Stimulated activated naive B cell treated with anti-CD40 and anti-IgM and Interleukin-4, amounts not matched to agents 10 μg/mL and 1 μg/mL and 100 μg/mL, for 72 hours (primary cell): ENCODE results near the gene FAP.

Experiments used
- ATAC-seq, 2 donors: fragments of 150-1000 bp; cut with Tn5 transposase; replicated peaks; 2 replicates each; pipeline ENCODE4 v1.10.0; 2021; ENCODE audit warnings: moderate library complexity in 1 of 2
- DNase-seq: peaks from one replicate; pipeline ENCODE4 v3.0.0; 2021
- H3K27ac Mint-ChIP-seq: one replicate; pipeline ENCODE4 v1.8.0; 2022; ENCODE audit warnings: mild to moderate bottlenecking, mixed read lengths
- H3K27me3 Mint-ChIP-seq, 2 donors: one replicate each; pipeline ENCODE4 v1.8.0; 2022; ENCODE audit warnings: mixed read lengths in 2 of 2
- H3K36me3 Mint-ChIP-seq, 2 donors: one replicate each; pipeline ENCODE4 v1.8.0; 2022; ENCODE audit warnings: mixed read lengths in 2 of 2, mild to moderate bottlenecking in 1 of 2
- H3K4me1 Mint-ChIP-seq, 2 donors: one replicate each; pipeline ENCODE4 v1.8.0; 2022; ENCODE audit warnings: mixed read lengths in 2 of 2, mild to moderate bottlenecking in 1 of 2
- H3K4me3 Mint-ChIP-seq, 2 donors: one replicate each; pipeline ENCODE4 v1.8.0; 2022; ENCODE audit warnings: mild to moderate bottlenecking in 2 of 2, mixed read lengths in 2 of 2, moderate library complexity in 1 of 2
- H3K9me3 Mint-ChIP-seq, 2 donors: one replicate each; pipeline ENCODE4 v1.8.0; 2022; ENCODE audit warnings: mixed read lengths in 2 of 2, mild to moderate bottlenecking in 1 of 2

The FAP gene

GRCh38 chr2:162226836-162227235 lies 16.4 kb downstream of the FAP start:
- Mint-ChIP-seq H3K27ac (no peak overlapping the region), H3K4me3 (no peak overlapping the region)
- no peak for ATAC-seq

GRCh38 chr2:162221064-162221463 lies 22.2 kb downstream of the FAP start:
- peak; percentile 66 to 68 for ATAC-seq
- Mint-ChIP-seq H3K36me3 (no peaks in the 10 kb centered on the region), H3K4me3 (no peak overlapping the region), H3K27ac (no peak overlapping the region), H3K4me1 (peaks cover 0 to 6% of the 10 kb centered on the region in 2 donors), H3K27me3 (peaks cover 14 to 17% of the 10 kb centered on the region in 2 donors), H3K9me3 (no peaks in the 10 kb centered on the region)
- peak; percentile 29 for DNase-seq

More at GRCh38 chr2:162226836-162227235, 16.4 kb downstream of the FAP start:
- H3K36me3 Mint-ChIP-seq, result no peaks in the 10 kb centered on the region
- no peaks in the 10 kb centered on the region for H3K4me1 Mint-ChIP-seq
- no peaks in the 10 kb centered on the region for H3K9me3 Mint-ChIP-seq
- no peak for DNase-seq
- H3K27me3 Mint-ChIP-seq, result peaks cover 10 to 12% of the 10 kb centered on the region in 2 donors

DNA sequence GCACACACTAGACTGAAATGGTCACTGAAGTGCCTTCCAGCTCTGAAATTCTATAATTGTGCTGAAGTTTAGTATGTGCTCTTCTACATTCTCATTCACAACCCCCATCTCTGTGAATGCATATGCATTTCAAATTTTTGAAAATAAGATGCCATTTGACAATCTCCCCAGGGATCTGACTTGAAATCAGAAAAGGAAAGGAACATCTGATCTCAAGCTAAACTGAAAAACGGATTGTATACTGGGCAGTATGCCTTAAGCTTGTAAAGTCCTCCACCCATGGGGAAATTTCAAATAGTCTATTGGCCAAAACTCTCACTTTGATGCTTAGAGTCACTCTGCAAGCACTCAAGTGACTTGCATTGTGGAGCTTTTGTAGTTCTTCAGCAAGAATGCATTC lies 22.9 kb downstream of the FAP start:
- ATAC-seq (no peak), DNase-seq (no peak)
- Mint-ChIP-seq H3K27ac (no peak overlapping the region), H3K4me1 (peaks cover 0 to 6% of the 10 kb centered on the region in 2 donors), H3K9me3 (no peaks in the 10 kb centered on the region), H3K27me3 (peaks cover 14 to 17% of the 10 kb centered on the region in 2 donors), H3K36me3 (no peaks in the 10 kb centered on the region), H3K4me3 (no peak overlapping the region)

GRCh38 chr2:162219426-162219825 lies 23.8 kb downstream of the FAP start:
- DNase-seq, result no peak
- H3K27me3 Mint-ChIP-seq, result peaks cover 14 to 17% of the 10 kb centered on the region in 2 donors
- ATAC-seq, result no peak
- peaks cover 0 to 6% of the 10 kb centered on the region in 2 donors for H3K4me1 Mint-ChIP-seq
- no peak overlapping the region for H3K27ac Mint-ChIP-seq
- no peaks in the 10 kb centered on the region for H3K9me3 Mint-ChIP-seq
- no peaks in the 10 kb centered on the region for H3K36me3 Mint-ChIP-seq
- no peak overlapping the region for H3K4me3 Mint-ChIP-seq

GRCh38 chr2:162217598-162217997 lies 25.6 kb downstream of the FAP start:
- ATAC-seq, result no peak
- DNase-seq, result no peak
- Mint-ChIP-seq H3K4me3 (no peak overlapping the region), H3K27me3 (peaks cover 14 to 17% of the 10 kb centered on the region in 2 donors), H3K27ac (no peak overlapping the region), H3K9me3 (no peaks in the 10 kb centered on the region), H3K36me3 (no peaks in the 10 kb centered on the region), H3K4me1 (peaks cover 0 to 6% of the 10 kb centered on the region in 2 donors)

DNA sequence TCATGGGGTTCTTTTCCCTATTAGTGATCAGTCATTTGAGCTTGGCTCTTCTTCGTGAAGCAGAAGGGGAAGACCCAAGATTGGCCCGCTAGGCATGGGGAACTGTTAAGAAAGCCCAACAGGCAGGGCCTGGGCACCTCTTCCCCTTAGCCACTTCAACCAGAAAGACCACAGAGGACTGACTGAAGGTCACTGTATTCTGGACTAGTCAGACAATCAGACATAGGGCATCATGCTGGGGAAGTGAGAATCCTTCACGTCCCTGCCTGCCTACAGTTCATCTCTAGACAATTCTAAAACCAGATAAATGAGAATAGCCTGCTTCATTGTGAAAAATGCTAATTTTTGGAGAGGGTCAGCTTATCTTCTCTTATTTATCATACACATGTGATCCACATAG lies 28.1 kb downstream of the FAP start:
- Mint-ChIP-seq H3K9me3 (no peaks in the 10 kb centered on the region), H3K4me1 (no peaks in the 10 kb centered on the region), H3K27me3 (peaks cover 6 to 9% of the 10 kb centered on the region in 2 donors), H3K4me3 (no peak overlapping the region), H3K36me3 (no peaks in the 10 kb centered on the region), H3K27ac (no peak overlapping the region)
- peak; percentile 32 for DNase-seq
- peak; percentile 97 to 99 for ATAC-seq

DNA sequence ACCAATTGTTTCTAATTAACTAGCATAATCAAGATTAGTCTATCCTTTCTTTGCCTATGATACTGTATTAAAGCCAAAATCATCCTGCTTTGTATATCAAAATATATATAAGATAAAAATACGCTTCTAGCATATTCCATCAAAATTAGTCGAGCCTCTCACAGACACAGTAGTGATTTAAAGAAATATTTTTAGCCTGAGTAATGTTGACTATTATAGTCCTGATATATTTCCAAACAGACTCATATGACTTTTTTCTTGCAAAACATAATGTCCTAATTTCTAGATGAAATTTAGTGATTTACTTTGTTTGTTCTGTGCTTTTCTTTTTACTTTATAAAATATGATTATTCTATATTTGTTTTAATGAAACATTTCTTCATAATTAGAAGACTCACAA lies 30.9 kb downstream of the FAP start:
- DNase-seq (no peak), ATAC-seq (no peak)
- Mint-ChIP-seq H3K4me3 (no peak overlapping the region), H3K27ac (no peak overlapping the region), H3K9me3 (no peaks in the 10 kb centered on the region), H3K36me3 (no peaks in the 10 kb centered on the region), H3K27me3 (peaks cover 0 to 8% of the 10 kb centered on the region in 2 donors), H3K4me1 (no peaks in the 10 kb centered on the region)

DNA sequence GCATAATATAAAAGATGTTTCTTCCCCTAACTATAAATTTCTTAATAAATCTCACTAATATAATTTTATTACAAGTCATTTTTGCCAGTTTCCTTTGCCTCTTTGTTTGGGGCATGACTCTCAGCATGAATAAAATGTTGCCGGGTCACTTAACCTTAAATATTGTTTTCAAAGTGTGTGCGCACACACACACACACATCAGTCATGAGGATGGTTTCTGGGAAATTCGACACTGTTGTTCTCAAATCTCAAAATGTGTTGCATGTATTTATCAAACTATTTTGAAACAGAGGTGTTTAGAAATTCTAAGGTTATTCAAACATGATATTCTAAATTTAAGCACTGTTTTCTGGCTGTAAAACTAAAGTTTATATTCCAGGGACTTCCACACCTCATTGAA lies 31.5 kb downstream of the FAP start:
- H3K4me3 Mint-ChIP-seq, result no peak overlapping the region
- no peaks in the 10 kb centered on the region for H3K4me1 Mint-ChIP-seq
- no peaks in the 10 kb centered on the region for H3K36me3 Mint-ChIP-seq
- ATAC-seq (no peak), DNase-seq (no peak)
- H3K27ac Mint-ChIP-seq, result no peak overlapping the region
- H3K9me3 Mint-ChIP-seq, result no peaks in the 10 kb centered on the region
- peaks cover 0 to 1% of the 10 kb centered on the region in 2 donors for H3K27me3 Mint-ChIP-seq

DNA sequence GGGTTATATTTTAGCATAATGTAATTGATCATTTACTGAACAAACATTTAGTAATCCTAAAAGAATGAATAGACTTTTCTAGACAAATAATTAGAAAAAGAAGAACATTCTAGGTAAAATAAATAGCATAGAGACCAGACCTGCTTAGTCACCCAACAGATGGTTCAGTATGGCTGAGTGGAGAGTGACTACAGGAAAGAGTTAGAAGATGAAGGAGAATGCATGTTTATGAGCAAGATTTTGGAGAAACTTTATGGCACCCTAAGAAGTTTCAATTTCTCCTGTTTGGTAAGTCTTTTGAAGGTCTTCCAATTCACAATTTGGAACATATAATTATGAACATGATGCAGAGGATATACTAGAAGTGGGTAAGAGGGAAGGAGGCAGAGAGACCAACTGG lies 32.9 kb downstream of the FAP start:
- H3K4me1 Mint-ChIP-seq, result no peaks in the 10 kb centered on the region
- H3K27ac Mint-ChIP-seq, result no peak overlapping the region
- H3K4me3 Mint-ChIP-seq, result no peak overlapping the region
- H3K9me3 Mint-ChIP-seq, result no peaks in the 10 kb centered on the region
- DNase-seq, result no peak
- H3K27me3 Mint-ChIP-seq, result no peaks in the 10 kb centered on the region
- ATAC-seq, result no peak
- H3K36me3 Mint-ChIP-seq, result no peaks in the 10 kb centered on the region

DNA sequence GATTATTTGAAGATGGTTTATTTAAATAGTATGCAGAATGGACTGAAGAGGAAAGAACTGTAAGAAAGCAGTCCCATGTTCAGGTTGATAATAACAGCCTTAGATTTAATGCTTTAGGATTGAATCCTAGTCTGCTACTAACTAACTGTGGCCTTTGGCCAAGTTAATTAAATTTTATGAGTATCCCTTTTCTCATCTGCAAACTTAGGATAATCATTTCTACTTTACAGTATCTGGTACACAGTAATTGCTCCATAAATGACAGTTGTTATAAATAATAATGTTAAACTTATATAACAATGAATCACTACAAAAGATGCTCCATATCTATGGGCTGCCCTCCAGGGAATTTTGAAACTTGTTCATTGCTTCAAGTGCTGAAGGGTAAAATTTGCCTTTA lies 41.0 kb downstream of the FAP start:
- Mint-ChIP-seq H3K27ac (no peak overlapping the region), H3K4me1 (no peaks in the 10 kb centered on the region), H3K4me3 (no peak overlapping the region), H3K9me3 (no peaks in the 10 kb centered on the region), H3K27me3 (peaks cover 6 to 15% of the 10 kb centered on the region in 2 donors), H3K36me3 (no peaks in the 10 kb centered on the region)
- DNase-seq (no peak), ATAC-seq (no peak)

DNA sequence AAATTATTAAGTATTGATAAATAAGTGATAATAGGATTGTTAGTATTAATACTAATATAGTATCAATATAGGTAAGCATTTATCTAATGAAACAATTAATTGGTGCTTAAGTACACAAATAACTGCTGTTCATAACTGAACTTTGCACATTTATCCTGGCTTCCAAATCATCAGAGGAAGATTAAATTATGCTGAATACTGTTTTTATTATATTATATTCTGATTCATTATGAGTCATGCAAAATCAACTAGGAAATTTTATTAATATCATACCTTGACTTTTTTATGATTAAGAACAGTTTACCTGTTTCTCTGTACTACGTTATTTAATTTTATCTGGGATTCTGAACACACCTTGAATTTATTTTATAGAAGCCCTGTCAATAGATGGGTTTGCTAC lies 42.6 kb downstream of the FAP start:
- Mint-ChIP-seq H3K27ac (no peak overlapping the region), H3K4me3 (no peak overlapping the region), H3K27me3 (peaks cover 6 to 16% of the 10 kb centered on the region in 2 donors), H3K36me3 (no peaks in the 10 kb centered on the region), H3K4me1 (no peaks in the 10 kb centered on the region), H3K9me3 (no peaks in the 10 kb centered on the region)
- ATAC-seq (no peak), DNase-seq (no peak)

DNA sequence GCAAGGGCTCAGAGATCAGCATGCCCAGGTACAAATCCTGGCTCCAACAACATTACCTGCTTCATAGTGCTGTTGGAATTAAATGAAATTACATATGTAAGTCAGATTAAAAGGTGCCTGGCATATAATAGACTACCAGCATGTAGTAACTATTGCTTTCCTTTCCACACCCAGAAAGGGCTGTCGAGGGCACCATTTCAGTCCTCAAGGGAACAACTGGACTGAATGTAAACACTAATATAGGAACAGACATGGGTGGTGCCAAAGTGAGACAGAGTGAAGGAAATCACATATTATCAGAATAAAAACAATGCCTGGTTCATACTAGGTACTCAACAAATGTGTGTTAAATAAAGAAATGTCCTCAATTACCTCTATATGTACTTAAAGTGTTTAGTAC lies 43.3 kb downstream of the FAP start:
- no peak overlapping the region for H3K4me3 Mint-ChIP-seq
- H3K27ac Mint-ChIP-seq, result no peak overlapping the region
- ATAC-seq, result no peak
- H3K4me1 Mint-ChIP-seq, result no peaks in the 10 kb centered on the region
- peaks cover 6 to 23% of the 10 kb centered on the region in 2 donors for H3K27me3 Mint-ChIP-seq
- no peaks in the 10 kb centered on the region for H3K36me3 Mint-ChIP-seq
- no peaks in the 10 kb centered on the region for H3K9me3 Mint-ChIP-seq
- no peak for DNase-seq

DNA sequence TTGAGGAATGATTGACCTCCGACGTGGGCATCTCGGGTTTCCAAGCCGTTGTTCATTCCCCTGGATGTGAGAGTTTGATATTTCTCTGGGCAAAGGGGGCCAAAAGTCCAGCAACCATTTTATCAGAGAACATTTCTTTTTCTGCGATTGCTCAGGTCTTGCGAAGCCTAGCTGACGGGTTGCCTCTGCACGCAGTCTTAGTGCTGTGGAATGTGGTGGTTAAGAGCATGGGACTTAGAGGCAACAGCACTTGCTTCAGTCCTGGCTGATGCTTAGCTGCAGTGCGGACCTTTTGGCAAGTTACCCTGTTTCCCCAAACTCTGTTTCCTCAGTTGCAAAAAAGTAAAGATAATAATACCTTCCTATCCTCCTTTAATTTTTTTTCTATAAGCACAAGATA lies 45.0 kb downstream of the FAP start:
- Mint-ChIP-seq H3K27ac (no peak overlapping the region), H3K4me3 (no peak overlapping the region), H3K27me3 (peaks cover 6 to 21% of the 10 kb centered on the region in 2 donors), H3K4me1 (no peaks in the 10 kb centered on the region), H3K36me3 (no peaks in the 10 kb centered on the region), H3K9me3 (no peaks in the 10 kb centered on the region)
- no peak for DNase-seq
- no peak for ATAC-seq

- DNase-seq, result no peak
- Mint-ChIP-seq H3K4me3 (no peak overlapping the region), H3K36me3 (no peaks in the 10 kb centered on the region), H3K27ac (no peak overlapping the region), H3K9me3 (no peaks in the 10 kb centered on the region), H3K27me3 (peaks cover 12 to 28% of the 10 kb centered on the region in 2 donors), H3K4me1 (no peaks in the 10 kb centered on the region)
- ATAC-seq, result no peak
Observed at GRCh38 chr2:162197069-162197825, 46.0 kb downstream of the FAP start.

GRCh38 chr2:162196638-162197037 lies 46.6 kb downstream of the FAP start:
- no peaks in the 10 kb centered on the region for H3K4me1 Mint-ChIP-seq

More at GRCh38 chr2:162196638-162197037, 46.6 kb downstream of the FAP start:
- Mint-ChIP-seq H3K4me3 (no peak overlapping the region), H3K36me3 (no peaks in the 10 kb centered on the region), H3K27ac (no peak overlapping the region), H3K9me3 (no peaks in the 10 kb centered on the region), H3K27me3 (peaks cover 16 to 32% of the 10 kb centered on the region in 2 donors)
- ATAC-seq (no peak), DNase-seq (no peak)
